H1 (cell line): ENCODE data around the gene SHC1. TPM values are rescaled to one million over a fixed set of nuclear protein-coding genes. Genes with fewer than 3 reads are reported as not detected.

Experiments used
- CTCF ChIA-PET: fragments of 300-600 bp; sonication (Branson Sonifier 250); formaldehyde crosslinking; loops from one replicate; lab custom pipeline; 2021; ENCODE audit not compliant: partially characterized antibody; lab: Charles Lee
- POLR2A ChIA-PET: fragments of 300-600 bp; sonication (Branson Sonifier 250); formaldehyde crosslinking; loops from one replicate; lab custom pipeline; 2021; ENCODE audit warnings: inconsistent platforms; ENCODE audit not compliant: partially characterized antibody; lab: Charles Lee
- DNase-seq, 2 experiments: peaks; one replicate each; pipeline versions ENCODE4 v3.0.0 to v3.0.0-alpha.2; 2010 to 2022; ENCODE audit warnings: low spot score in 2 of 2, low read depth in 1 of 2, mixed read lengths in 1 of 2
- FAIRE-seq: peaks from 2 replicates; lab custom pipeline; 2011; peaks lifted over from hg19 to GRCh38; lab: Jason Lieb, UNC
- H2AFZ ChIP-seq: 2 replicates; pipeline ENCODE4 v1.8.1; 2012; ENCODE audit warnings: low read length, inconsistent platforms
- H2AK5ac ChIP-seq: 2 replicates; pipeline ENCODE4 v1.6.1; 2013; ENCODE audit warnings: low read depth, low read length
- H2BK120ac ChIP-seq: replicated peaks from 2 replicates; pipeline ENCODE3; 2013; ENCODE audit warnings: low read depth, low read length, inconsistent platforms
- H2BK12ac ChIP-seq: 2 replicates; pipeline ENCODE4 v1.6.1; 2013; ENCODE audit warnings: low read depth, low read length
- H2BK15ac ChIP-seq: 2 replicates; pipeline ENCODE4 v1.6.1; 2013; ENCODE audit warnings: low read length
- H2BK20ac ChIP-seq: 2 replicates; pipeline ENCODE4 v1.6.1; 2013; ENCODE audit warnings: low read length
- H2BK5ac ChIP-seq: 2 replicates; pipeline ENCODE4 v1.6.1; 2013; ENCODE audit warnings: low read depth, low read length
- H3K14ac ChIP-seq: 2 replicates; pipeline ENCODE4 v1.6.1; 2013; ENCODE audit warnings: inconsistent platforms; ENCODE audit not compliant: insufficient read length
- H3K18ac ChIP-seq: 2 replicates; pipeline ENCODE4 v1.6.1; 2013; ENCODE audit warnings: low read length; ENCODE audit errors: extremely low read depth
- H3K23ac ChIP-seq: 2 replicates; pipeline ENCODE4 v1.6.1; 2013; ENCODE audit warnings: inconsistent platforms; ENCODE audit not compliant: insufficient read length
- H3K23me2 ChIP-seq: 2 replicates; pipeline ENCODE4 v1.6.1; 2013; ENCODE audit warnings: low read depth, low read length
- H3K27ac ChIP-seq: 2 replicates; pipeline ENCODE4 v1.6.1; 2011; ENCODE audit warnings: low read depth, low read length, inconsistent platforms
- H3K27me3 ChIP-seq, 4 experiments: replicated peaks in 1 of 4; 1 replicate in 1 of 4; 2 replicates in 3 of 4; pipeline versions ENCODE4 v1.6.1 to v1.8.1; 2011 to 2013; ENCODE audit warnings: low read length in 3 of 4, mild to moderate bottlenecking in 3 of 4, inconsistent platforms in 2 of 4, mixed read lengths in 2 of 4, moderate library complexity in 1 of 4; ENCODE audit not compliant: control insufficient read depth in 3 of 4, insufficient read depth in 3 of 4; ENCODE audit errors: extremely low read depth in 1 of 4
- H3K36me3 ChIP-seq, 4 experiments: 2 replicates each; pipeline versions ENCODE4 v1.6.1 to v1.8.1; 2011 to 2013; ENCODE audit warnings: mild to moderate bottlenecking in 4 of 4, low read length in 3 of 4, moderate library complexity in 2 of 4, control low read depth in 1 of 4, inconsistent platforms in 1 of 4; ENCODE audit not compliant: insufficient read depth in 4 of 4, control insufficient read depth in 2 of 4
- H3K4ac ChIP-seq: replicated peaks from 2 replicates; pipeline ENCODE3; 2013; ENCODE audit warnings: low read length, low read depth, mixed read lengths, inconsistent platforms; ENCODE audit not compliant: insufficient read length
- H3K4me1 ChIP-seq, 4 experiments: replicated peaks in 1 of 4; 1 replicate in 1 of 4; 2 replicates in 3 of 4; pipeline versions ENCODE4 v1.6.1 to v1.8.1; 2011 to 2013; ENCODE audit warnings: low read length in 3 of 4, inconsistent platforms in 2 of 4, mixed read lengths in 1 of 4; ENCODE audit not compliant: insufficient read depth in 4 of 4, control insufficient read depth in 3 of 4
- H3K4me2 ChIP-seq, 2 experiments: 2 replicates each; pipeline versions ENCODE4 v1.6.1 to v1.8.1; 2011 to 2013; ENCODE audit warnings: low read depth in 2 of 2, low read length in 2 of 2, control low read depth in 1 of 2, inconsistent platforms in 1 of 2, mild to moderate bottlenecking in 1 of 2; ENCODE audit not compliant: insufficient read depth in 1 of 2
- H3K4me3 ChIP-seq, 4 experiments: fragments of 200-600, 300-600 bp in 1 of 4; sonication (generic), shearing (Covaris generic), sonication (Bioruptor Twin) in 1 of 4; 2 replicates each; pipeline versions ENCODE4 v1.5.1 to v1.8.1; 2011 to 2016; ENCODE audit warnings: low read length in 4 of 4, low read depth in 3 of 4, control low read depth in 2 of 4, inconsistent platforms in 2 of 4, mild to moderate bottlenecking in 2 of 4, mixed read lengths in 1 of 4, moderate library complexity in 1 of 4; ENCODE audit not compliant: insufficient read depth in 2 of 4; ENCODE audit errors: extremely low read depth in 1 of 4
- H3K56ac ChIP-seq: replicated peaks from 2 replicates; pipeline ENCODE3; 2013; ENCODE audit warnings: low read depth, mild to moderate bottlenecking, mixed read lengths, low read length, inconsistent platforms; ENCODE audit not compliant: insufficient read length
- H3K79me1 ChIP-seq: 2 replicates; pipeline ENCODE4 v1.6.1; 2013; ENCODE audit warnings: low read depth, low read length, control low read depth
- H3K79me2 ChIP-seq, 2 experiments: 2 replicates each; pipeline versions ENCODE4 v1.6.1 to v1.8.1; 2012 to 2013; ENCODE audit warnings: low read length in 2 of 2, mild to moderate bottlenecking in 2 of 2, inconsistent platforms in 1 of 2; ENCODE audit not compliant: insufficient read depth in 2 of 2, control insufficient read depth in 1 of 2
- H3K9ac ChIP-seq, 4 experiments: replicated peaks in 1 of 4; 1 replicate in 1 of 4; 2 replicates in 3 of 4; pipeline versions ENCODE4 v1.6.1 to v1.8.1; 2011 to 2013; ENCODE audit warnings: low read depth in 3 of 4, low read length in 3 of 4, control low read depth in 2 of 4, mild to moderate bottlenecking in 2 of 4, moderate library complexity in 2 of 4, inconsistent platforms in 1 of 4; ENCODE audit errors: extremely low read depth in 1 of 4
- H3K9me3 ChIP-seq, 2 experiments: 2 replicates each; pipeline versions ENCODE4 v1.6.1 to v1.8.1; 2012 to 2013; ENCODE audit warnings: mild to moderate bottlenecking in 2 of 2, moderate library complexity in 2 of 2, control low read depth in 1 of 2, inconsistent platforms in 1 of 2, low read depth in 1 of 2, low read length in 1 of 2, mixed read lengths in 1 of 2; ENCODE audit not compliant: insufficient read depth in 2 of 2
- H4K20me1 ChIP-seq, 2 experiments: replicated peaks in 1 of 2; 2 replicates each; pipeline versions ENCODE3 to v1.8.1; 2011 to 2013; ENCODE audit warnings: inconsistent platforms in 2 of 2, low read length in 2 of 2, mild to moderate bottlenecking in 1 of 2; ENCODE audit not compliant: insufficient read depth in 2 of 2, control insufficient read depth in 1 of 2
- H4K5ac ChIP-seq: 2 replicates; pipeline ENCODE4 v1.6.1; 2013; ENCODE audit warnings: low read length, low read depth, mixed read lengths, inconsistent platforms; ENCODE audit not compliant: insufficient read length
- H4K8ac ChIP-seq: 2 replicates; pipeline ENCODE4 v1.8.0; 2013; ENCODE audit warnings: mild to moderate bottlenecking, moderate library complexity, low read length, inconsistent platforms; ENCODE audit not compliant: insufficient read depth; ENCODE audit errors: extremely low read depth
- H4K91ac ChIP-seq: replicated peaks from 2 replicates; pipeline ENCODE3; 2013; ENCODE audit warnings: low read length, mixed read lengths, inconsistent platforms; ENCODE audit not compliant: insufficient read length
- CEBPB ChIP-seq: IDR thresholded peaks from 2 replicates; pipeline ENCODE4 v1.6.1; 2012; ENCODE audit warnings: low read depth, low read length
- FOSL1 ChIP-seq: IDR thresholded peaks from 2 replicates; pipeline ENCODE4 v1.6.1; 2011; ENCODE audit warnings: mild to moderate bottlenecking, low read depth, low read length, moderate library complexity; ENCODE audit not compliant: insufficient read depth
- GABPA ChIP-seq: IDR thresholded peaks from 2 replicates; pipeline ENCODE4 v1.6.1; 2011; ENCODE audit warnings: mild to moderate bottlenecking, low read length, moderate library complexity, borderline replicate concordance; ENCODE audit not compliant: insufficient read depth
- GTF2F1 ChIP-seq: IDR thresholded peaks from 2 replicates; pipeline ENCODE4 v1.6.1; 2012; ENCODE audit warnings: low read depth, low read length, improper control_type of control experiment, borderline replicate concordance
- HDAC6 ChIP-seq: IDR thresholded peaks from one replicate; pipeline ENCODE4 v1.7.1; 2012; ENCODE audit warnings: low read depth, mild to moderate bottlenecking, inconsistent platforms, low read length, moderate library complexity
- KDM1A ChIP-seq: fragments of 200-600, 300-600 bp; sonication (generic); IDR thresholded peaks from 2 replicates; pipeline ENCODE4 v1.7.1; 2016; ENCODE audit warnings: mild to moderate bottlenecking, low read length, borderline replicate concordance
- POLR2A ChIP-seq, 2 experiments: IDR thresholded peaks; 1 replicate in 1 of 2; 2 replicates in 1 of 2; pipeline ENCODE4 v1.6.1; 2011; ENCODE audit warnings: low read depth in 2 of 2, low read length in 2 of 2, mild to moderate bottlenecking in 2 of 2; ENCODE audit errors: control extremely low read depth in 1 of 2
- SAP30 ChIP-seq: fragments of 300-600 bp; sonication (generic); IDR thresholded peaks from 2 replicates; pipeline ENCODE4 v1.7.1; 2012; ENCODE audit warnings: low read length, moderate library complexity, mild to moderate bottlenecking, inconsistent platforms; ENCODE audit not compliant: insufficient read depth, insufficient replicate concordance
- SIRT6 ChIP-seq: IDR thresholded peaks from one replicate; pipeline ENCODE4 v1.7.1; 2012; ENCODE audit warnings: low read length, inconsistent platforms
- SP1 ChIP-seq: IDR thresholded peaks from 2 replicates; pipeline ENCODE4 v1.6.1; 2011; ENCODE audit warnings: low read depth, low read length
- SRF ChIP-seq: IDR thresholded peaks from 2 replicates; pipeline ENCODE4 v1.6.1; 2011; ENCODE audit warnings: mild to moderate bottlenecking, low read depth, low read length, moderate library complexity
- TCF12 ChIP-seq: IDR thresholded peaks from 2 replicates; pipeline ENCODE4 v1.6.1; 2011; ENCODE audit warnings: low read depth, mild to moderate bottlenecking, low read length
- WGBS, 2 experiments: shearing (Covaris generic) in 1 of 2; methylation state at CpG; one replicate each; pipeline versions ENCODE4 v1.1.6 to v1.1.7; 2013 to 2015; ENCODE audit warnings: low lambda C conversion rate in 2 of 2, mixed read lengths in 2 of 2, inconsistent platforms in 1 of 2, low coverage in 1 of 2, missing lambda C conversion rate in 1 of 2; ENCODE audit not compliant: insufficient replicate concordance in 2 of 2, insufficient coverage in 1 of 2, insufficient read length in 1 of 2; ENCODE audit errors: extremely low coverage in 1 of 2, missing lambda C conversion rate in 1 of 2; 5-methylcytosine and 5-hydroxymethylcytosine counted together
- polyA plus RNA-seq, 7 experiments: library from polyadenylated mRNA; depleted of rRNA in 3 of 7; stranded (reverse) in 5 of 7; unstranded in 2 of 7; fragments of >200 nt in 5 of 7; fragments of 200-250 nt in 2 of 7; gene quantifications; 1 replicate in 5 of 7; 2 replicates in 1 of 7; 4 replicates in 1 of 7; pipeline versions ENCODE4 v1.2.1 to v1.2.3, GENCODE V29; 2011 to 2013; ENCODE audit warnings: missing spikeins in 2 of 7, mixed read lengths in 2 of 7
- total RNA-seq: library from RNA; stranded (reverse); fragmentation: NEBNext Ultra II Directional; extraction: Animal tissue kit (Norgen Biotek cat#: 25700); gene quantifications from 2 replicates; pipeline ENCODE4 v1.2.1, GENCODE V29; 2021

Gene SHC1
- total and polyA plus RNA-seq, 2 of the 8 experiments (the other 6 are each of a cell fraction or from before 2014, with no cell fraction given): 177 to 212 TPM

DNA sequence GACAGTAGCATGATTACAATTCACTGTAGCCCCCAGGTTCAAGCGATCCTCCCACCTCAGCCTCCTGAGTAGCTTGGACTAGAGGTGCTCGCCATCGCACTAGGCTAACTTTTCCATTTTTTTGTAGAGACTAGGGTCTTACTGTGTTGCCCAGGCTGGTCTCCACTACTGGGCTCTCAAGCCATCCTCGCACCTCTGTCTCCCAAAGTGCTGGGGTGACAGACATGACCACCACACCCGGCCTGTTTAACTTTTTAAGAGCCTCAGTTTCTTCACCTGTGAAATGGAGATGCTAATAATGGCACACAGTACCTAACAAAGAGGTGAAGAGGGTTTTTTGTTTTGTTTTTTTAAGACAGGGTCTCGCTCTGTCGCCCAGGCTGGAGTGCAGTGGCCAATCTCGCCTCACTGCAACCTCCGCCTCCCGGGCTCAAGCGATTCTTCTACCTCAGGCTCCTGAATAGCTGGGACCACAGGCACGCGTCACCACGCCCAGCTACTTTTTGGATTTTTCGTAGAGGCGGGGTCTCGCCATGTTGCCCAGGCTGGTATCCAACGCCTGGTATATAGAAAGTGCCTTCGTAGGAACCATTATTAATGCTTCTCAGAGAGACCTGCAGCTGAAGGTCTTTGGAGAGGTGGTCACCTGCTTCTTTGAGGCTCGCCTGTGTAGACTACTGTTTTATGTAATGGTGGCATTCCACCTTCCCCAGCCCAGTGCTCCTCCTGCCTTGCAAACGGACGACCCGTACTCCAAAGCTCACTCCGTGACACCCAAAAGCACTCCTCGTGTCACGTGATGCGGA, 34.6 kb downstream of the SHC1 start:
- Histone ChIP-seq H2BK15ac (peak overlapping the region; percentile 83; the same call in 1 of the 2 replicates), H2BK120ac (peak overlapping the region; percentile 44), H4K8ac (peak overlapping the region; percentile 98; the same call in 1 of the 2 replicates), H3K23ac (no peak overlapping the region), H3K79me1 (no peaks in the 10 kb centered on the region; the same call in 1 of the 2 replicates), H3K79me2 (no peaks in the 10 kb centered on the region), H2AK5ac (0 out of 2 replicates have a peak overlapping the region, but pooled peaks have one; percentile 11), H3K18ac (no peak overlapping the region; the same call in 1 of the 2 replicates), H2BK5ac (peak overlapping the region; percentile 100), H3K9me3 (no peaks in the 10 kb centered on the region), H3K56ac (peak overlapping the region; percentile 48), H3K14ac (no peak overlapping the region), H3K9ac (peak overlapping the region in 3 of 4 experiments; percentile 77 to 99 (median 99); a peak in 6 of 7 replicates), H3K4me3 (peak overlapping the region; percentile 71 to 87 (median 72)), H2AFZ (0 out of 2 replicates have a peak overlapping the region, but pooled peaks have one; percentile 3), H3K4me2 (peak overlapping the region; percentile 79 to 94), H4K20me1 (no peaks in the 10 kb centered on the region), H3K4me1 (peaks cover 0 to 9% (median 5%) of the 10 kb centered on the region in 4 experiments; a peak in 4 of 7 replicates), H4K91ac (peak overlapping the region; percentile 93), H3K27ac (peak overlapping the region; percentile 99), H3K27me3 (no peaks in the 10 kb centered on the region), H4K5ac (peak overlapping the region; percentile 43), H2BK20ac (0 out of 2 replicates have a peak overlapping the region, but pooled peaks have one; percentile 82), H3K4ac (no peak overlapping the region), H3K36me3 (no peaks in the 10 kb centered on the region), H2BK12ac (peak overlapping the region; percentile 89), H3K23me2 (peaks cover 12% of the 10 kb centered on the region)
- WGBS, 2 experiments: 53% methylated on average over 27 of the region's 27 CpGs; no CpG with 5 or more reads in 1 of the 2 experiments
- no peak for FAIRE-seq
- CTCF ChIA-PET: interaction anchor here (0.7 to 2.5 kb wide), 18 partner anchors 8 to 274 kb away, joined by 3 to 6 read pairs (median 3); partner anchors contain the start of gene PBXIP1
- DNase-seq: no peak
- POLR2A ChIA-PET: interaction anchor here (0.6 to 2.6 kb wide), 32 partner anchors 8 to 376 kb away, joined by 3 to 22 read pairs (median 4); partner anchors contain the start of genes ADAM15, ADAR, FLAD1 and LENEP
- TF ChIP-seq FOSL1 (no peak), SP1 (no peak), CEBPB (no peak), GABPA (no peak), SRF (no peak), TCF12 (no peak), SAP30 (no peak), POLR2A (IDR thresholded peaks at IDR 0.05; ENCODE audit: control extremely low read depth in 1 of 2, low read depth in 2 of 2, low read length in 2 of 2) (peak in 1 of 2 experiments; percentile 51; a peak in 1 of 3 replicates), SIRT6 (no peak), GTF2F1 (no peak), KDM1A (peak; percentile 49; the same call in 1 of the 2 replicates), HDAC6 (no peak)
